Body of pancreas (tissue), 4 donors: Measurements from ENCODE around the gene PGBD1. TPM values are rescaled to one million over a fixed set of nuclear protein-coding genes. Genes with fewer than 3 reads are reported as not detected.
A peak's percentile ranks its signal among the peaks of the same experiment; 100 is the strongest.

Source experiments
- ATAC-seq: fragments of 150-250 bp; one replicate; pipeline ENCODE4 v1.9.1; 2016
- DNase-seq, 4 donors: peaks; one replicate each; pipeline ENCODE4 v3.0.0-alpha.2; 2019
- H3K27ac ChIP-seq, 4 donors: fragments of 200-600 bp; sonication (generic); 1 replicate in 3 of 4; 2 replicates in 1 of 4; pipeline versions ENCODE4 v1.5.1 to v1.6.1; 2016 to 2019; ENCODE audit warnings: mild to moderate bottlenecking in 1 of 4, mixed read lengths in 1 of 4, moderate library complexity in 1 of 4
- H3K27me3 ChIP-seq, 2 donors: fragments of 200-600 bp; sonication (generic); one replicate each; pipeline ENCODE4 v1.6.0; 2016; ENCODE audit warnings: mild to moderate bottlenecking in 1 of 2
- H3K36me3 ChIP-seq, 2 donors: fragments of 200-600 bp; sonication (generic); replicated peaks in 1 of 2; 2 replicates each; pipeline ENCODE4 v1.5.1; 2016; ENCODE audit warnings: low read depth in 2 of 2; ENCODE audit not compliant: insufficient read depth in 1 of 2
- H3K4me1 ChIP-seq: fragments of 200-600 bp; sonication (generic); one replicate; pipeline ENCODE4 v1.6.0; 2016
- H3K4me3 ChIP-seq, 2 donors: fragments of 200-600 bp; sonication (generic); 1 replicate in 1 of 2; 2 replicates in 1 of 2; pipeline ENCODE4 v1.5.1; 2016 to 2019
- H3K9me3 ChIP-seq, 3 donors: fragments of 200-600 bp; sonication (generic); 1 replicate in 2 of 3; 2 replicates in 1 of 3; pipeline ENCODE4 v1.5.1; 2016
- CTCF ChIP-seq, 7 experiments: fragments of 450-650 bp in 4 of 7; fragments of 200-600 bp in 3 of 7; sonication (generic) in 3 of 7; IDR thresholded peaks; one replicate each; pipeline ENCODE4 v1.5.1; 2016 to 2019; ENCODE audit warnings: antibody characterized with exemption in 7 of 7
- POLR2A ChIP-seq, 3 donors: fragments of 450-650 bp; IDR thresholded peaks; one replicate each; pipeline ENCODE4 v1.6.1; 2016; ENCODE audit warnings: antibody characterized with exemption in 3 of 3, mild to moderate bottlenecking in 2 of 3
- WGBS, 2 donors: methylation state at CpG; one replicate each; pipeline ENCODE4 v1.1.5; 2017; 5-methylcytosine and 5-hydroxymethylcytosine counted together
- intact Hi-C: fragments of 100-400 bp; cut with DNase I; formaldehyde crosslinking; loops from one replicate; pipeline ENCODE4 v1.15.1; 2023
- total RNA-seq, 2 donors: library from RNA; depleted of rRNA; stranded (reverse); fragments of >200 nt; gene quantifications; one replicate each; pipeline ENCODE4 v1.1.0, GENCODE V29; 2016

The PGBD1 gene
- total RNA-seq, 2 donors from 2014 or later: 0.66 to 2.3 TPM

- H3K9me3 ChIP-seq: no peaks in the 10 kb centered on the region
- peaks cover 8% of the 10 kb centered on the region for H3K4me1 ChIP-seq
- H3K27ac ChIP-seq: peak within 1 kb of the TSS; percentile 40 to 85 (median 76)
- H3K4me3 ChIP-seq: peak within 1 kb of the TSS; percentile 79 to 83
- peak; percentile 77 to 83 (median 78) for DNase-seq
- no peaks in the 10 kb centered on the region for H3K27me3 ChIP-seq
- WGBS, 2 donors: 1% methylated on average over 30 to 32 of the region's 32 CpGs
- intact Hi-C loops: loop anchor here (10.0 kb wide), 1 partner anchor 68 kb away; the partner anchor contains the start of gene ZSCAN31
- peak; percentile 98 for ATAC-seq
- peaks cover 0 to 1% of the 10 kb centered on the region in 2 donors for H3K36me3 ChIP-seq
- peak; percentile 46 to 79 (median 75) for TF ChIP-seq POLR2A (IDR thresholded peaks at IDR 0.05)
- TF ChIP-seq CTCF (IDR thresholded peaks at IDR 0.05): no peak
Measured at GRCh38 chr6:28266962-28267694, 14.2 kb upstream of the PGBD1 start, which contains the start of gene ZSCAN26. TSS of gene ZSCAN26 (plus strand) at chr6:28267143. CDS start at chr6:28271920, 4,777 bp downstream.

- 0 to 4% methylated on average over 1 of the region's 1 CpG for WGBS, 2 donors
- Histone ChIP-seq H3K36me3 (peaks cover 0 to 4% of the 10 kb centered on the region in 2 donors), H3K4me1 (peaks cover 8% of the 10 kb centered on the region), H3K27ac (peak overlapping the region in 2 of 4 donors; percentile 77 to 85), H3K4me3 (peak overlapping the region; percentile 79 to 83), H3K9me3 (no peaks in the 10 kb centered on the region), H3K27me3 (no peaks in the 10 kb centered on the region)
- ATAC-seq (no peak), DNase-seq (no peak)
- TF ChIP-seq POLR2A (IDR thresholded peaks at IDR 0.05) (no peak), CTCF (IDR thresholded peaks at IDR 0.05) (no peak)
- intact Hi-C loops: loop anchor here (10.0 kb wide), 1 partner anchor 67 kb away; the partner anchor contains the start of gene ZSCAN31
Measured at GRCh38 chr6:28267695-28268059, 13.7 kb upstream of the PGBD1 start.

- ATAC-seq: no peak
- intact Hi-C loops: loop anchor here (10.0 kb wide), 1 partner anchor 65 kb away; the partner anchor contains the start of gene ZSCAN31
- TF ChIP-seq CTCF (IDR thresholded peaks at IDR 0.05) (no peak), POLR2A (IDR thresholded peaks at IDR 0.05) (no peak)
- H3K9me3 ChIP-seq: no peaks in the 10 kb centered on the region
- no peaks in the 10 kb centered on the region for H3K27me3 ChIP-seq
- DNase-seq: no peak
- no peak overlapping the region for H3K4me3 ChIP-seq
- H3K36me3 ChIP-seq: peaks cover 0 to 5% of the 10 kb centered on the region in 2 donors
- peaks cover 8% of the 10 kb centered on the region for H3K4me1 ChIP-seq
- H3K27ac ChIP-seq: no peak overlapping the region
Measured at GRCh38 chr6:28269492-28269891, 11.9 kb upstream of the PGBD1 start.

GRCh38 chr6:28274888-28275287 lies 6.5 kb upstream of the PGBD1 start:
- TF ChIP-seq POLR2A (IDR thresholded peaks at IDR 0.05): no peak
- no peak for TF ChIP-seq CTCF (IDR thresholded peaks at IDR 0.05)
- Histone ChIP-seq H3K27me3 (no peaks in the 10 kb centered on the region), H3K9me3 (no peaks in the 10 kb centered on the region), H3K4me3 (no peak overlapping the region), H3K27ac (no peak overlapping the region), H3K36me3 (peaks cover 0 to 12% of the 10 kb centered on the region in 2 donors), H3K4me1 (no peaks in the 10 kb centered on the region)
- intact Hi-C loops: no loop called here
- ATAC-seq: no peak
- DNase-seq: no peak
